ENCODE data around the gene RGP1.

DNA sequence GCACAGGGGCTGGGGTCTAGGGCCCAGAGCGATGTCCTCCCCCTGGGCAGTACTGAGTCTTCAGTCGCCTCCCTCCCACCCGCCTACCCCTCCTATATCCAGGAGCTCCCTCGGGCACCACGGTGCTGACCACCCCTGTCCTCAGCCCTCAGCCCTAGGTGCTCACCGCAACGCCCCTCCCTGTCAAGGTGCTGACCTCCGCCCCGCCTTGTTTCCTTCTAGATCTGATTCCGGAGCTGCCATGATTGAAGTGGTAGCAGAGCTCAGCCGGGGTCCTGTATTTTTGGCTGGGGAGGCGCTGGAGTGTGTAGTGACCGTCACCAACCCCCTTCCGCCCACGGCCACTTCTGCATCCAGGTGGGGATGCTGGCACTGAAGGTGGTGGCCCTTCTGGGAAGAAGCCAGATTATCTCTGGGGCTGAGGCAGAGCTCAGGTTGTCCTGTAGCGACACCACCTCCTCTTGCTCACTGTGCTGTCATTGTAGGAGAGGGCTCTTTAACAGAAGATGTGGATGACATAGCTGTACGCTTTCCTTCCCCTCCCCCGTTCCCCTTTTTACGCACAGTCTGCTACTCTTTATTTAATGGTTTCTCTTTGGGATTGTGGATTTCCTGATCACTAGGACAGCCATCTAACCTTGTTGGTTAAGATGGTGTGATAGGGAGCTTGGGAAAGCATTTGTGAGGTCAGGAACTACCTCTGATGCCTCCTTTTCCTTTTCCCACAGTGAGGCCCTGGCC is 598 bp downstream of the RGP1 start:
- TF ChIP-seq MEIS2 (IDR thresholded peaks at IDR 0.05; ENCODE audit: partially characterized antibody): no peak
- TF ChIP-seq TRIM28 (IDR thresholded peaks at IDR 0.05): no peak
- TF ChIP-seq MYC (IDR thresholded peaks at IDR 0.05; ENCODE audit: low read depth, low read length): no peak
- TF ChIP-seq MYC (CRISPR knock-in tag; IDR thresholded peaks at IDR 0.05; ENCODE audit: borderline replicate concordance, low read depth): no peak
- no peak for TF ChIP-seq BRCA1 (IDR thresholded peaks at IDR 0.05)
- no peak for TF ChIP-seq BRCA1 (CRISPR knock-in tag; IDR thresholded peaks at IDR 0.05)
- no peak for TF ChIP-seq KDM2B (CRISPR knock-in tag; IDR thresholded peaks at IDR 0.05)
- TF ChIP-seq, protein P1, sequence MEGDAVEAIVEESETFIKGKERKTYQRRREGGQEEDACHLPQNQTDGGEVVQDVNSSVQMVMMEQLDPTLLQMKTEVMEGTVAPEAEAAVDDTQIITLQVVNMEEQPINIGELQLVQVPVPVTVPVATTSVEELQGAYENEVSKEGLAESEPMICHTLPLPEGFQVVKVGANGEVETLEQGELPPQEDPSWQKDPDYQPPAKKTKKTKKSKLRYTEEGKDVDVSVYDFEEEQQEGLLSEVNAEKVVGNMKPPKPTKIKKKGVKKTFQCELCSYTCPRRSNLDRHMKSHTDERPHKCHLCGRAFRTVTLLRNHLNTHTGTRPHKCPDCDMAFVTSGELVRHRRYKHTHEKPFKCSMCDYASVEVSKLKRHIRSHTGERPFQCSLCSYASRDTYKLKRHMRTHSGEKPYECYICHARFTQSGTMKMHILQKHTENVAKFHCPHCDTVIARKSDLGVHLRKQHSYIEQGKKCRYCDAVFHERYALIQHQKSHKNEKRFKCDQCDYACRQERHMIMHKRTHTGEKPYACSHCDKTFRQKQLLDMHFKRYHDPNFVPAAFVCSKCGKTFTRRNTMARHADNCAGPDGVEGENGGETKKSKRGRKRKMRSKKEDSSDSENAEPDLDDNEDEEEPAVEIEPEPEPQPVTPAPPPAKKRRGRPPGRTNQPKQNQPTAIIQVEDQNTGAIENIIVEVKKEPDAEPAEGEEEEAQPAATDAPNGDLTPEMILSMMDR (IDR thresholded peaks at IDR 0.05 in 2 of 3, conservative IDR thresholded peaks at IDR 0.05 in 1 of 3; ENCODE audit: insufficient read depth in 2 of 3, low read depth in 1 of 3, low read length in 3 of 3): peak in 2 of 3 experiments; percentile 8 to 9; a peak in 1 of 6 replicates
